B cell (primary cell): ENCODE results near the gene HOXD9. TPM values are rescaled to one million over a fixed set of nuclear protein-coding genes. Genes with fewer than 3 reads are reported as not detected.

ENCODE experiments used
- ATAC-seq: fragments of 200-7000 bp; cut with Tn5 transposase; one replicate; pipeline ENCODE4 v1.10.0; 2021; ENCODE audit warnings: low read depth, mild to moderate bottlenecking, moderate number of reproducible peaks, moderate library complexity
- CTCF ChIA-PET: fragments of 350-600 bp; sonication (Branson Sonifier 250); formaldehyde crosslinking; loops from one replicate; lab custom pipeline; 2021; ENCODE audit warnings: antibody characterized with exemption, inconsistent platforms; lab: Charles Lee
- POLR2A ChIA-PET: fragments of 350-600 bp; sonication (Branson Sonifier 250); formaldehyde crosslinking; loops from one replicate; lab custom pipeline; 2021; ENCODE audit warnings: antibody characterized with exemption; lab: Charles Lee
- DNase-seq: peaks from one replicate; pipeline ENCODE4 v3.0.0; 2013
- H2AFZ ChIP-seq: 2 replicates; pipeline ENCODE4 v1.6.1; 2012; ENCODE audit warnings: mild to moderate bottlenecking, low read depth, low read length; ENCODE audit not compliant: insufficient read depth, poor library complexity, severe bottlenecking
- H3K27ac ChIP-seq, 2 donors: 1 replicate in 1 of 2; 2 replicates in 1 of 2; pipeline ENCODE4 v1.5.1; 2012 to 2013; ENCODE audit warnings: low read length in 2 of 2, mild to moderate bottlenecking in 2 of 2, moderate library complexity in 1 of 2
- H3K27me3 ChIP-seq, 4 experiments: fragments of 200-600 bp in 1 of 4; sonication (generic) in 1 of 4; replicated peaks in 1 of 4; 1 replicate in 2 of 4; 2 replicates in 2 of 4; pipeline versions ENCODE4 v1.6.1 to v1.7.0; 2013 to 2016; ENCODE audit warnings: low read length in 3 of 4, mild to moderate bottlenecking in 2 of 4, mixed read lengths in 1 of 4, moderate library complexity in 1 of 4; ENCODE audit not compliant: insufficient read depth in 4 of 4, control insufficient read depth in 3 of 4; ENCODE audit errors: control extremely low read depth in 1 of 4
- H3K36me3 ChIP-seq, 2 experiments: replicated peaks in 1 of 2; 1 replicate in 1 of 2; 2 replicates in 1 of 2; pipeline versions ENCODE4 v1.6.1 to v1.7.1; 2013; ENCODE audit warnings: low read length in 1 of 2; ENCODE audit not compliant: insufficient read depth in 2 of 2, control insufficient read depth in 1 of 2; ENCODE audit errors: control extremely low read depth in 1 of 2, extremely low read depth in 1 of 2
- H3K4me1 ChIP-seq, 2 donors: fragments of 200-600 bp in 1 of 2; sonication (generic) in 1 of 2; 1 replicate in 1 of 2; 2 replicates in 1 of 2; pipeline versions ENCODE4 v1.5.1 to v1.6.1; 2013 to 2017; ENCODE audit warnings: low read length in 2 of 2; ENCODE audit not compliant: control insufficient read depth in 2 of 2, insufficient read depth in 2 of 2
- H3K4me2 ChIP-seq: replicated peaks from 2 replicates; pipeline ENCODE3; 2012; ENCODE audit warnings: mild to moderate bottlenecking, low read depth, low read length; ENCODE audit not compliant: poor library complexity, severe bottlenecking
- H3K4me3 ChIP-seq, 5 experiments: fragments of 200-600 bp in 1 of 5; sonication (generic) in 1 of 5; 1 replicate in 3 of 5; 2 replicates in 2 of 5; pipeline versions ENCODE4 v1.5.1 to v1.7.0; 2011 to 2016; ENCODE audit warnings: low read length in 4 of 5, mild to moderate bottlenecking in 4 of 5, low read depth in 2 of 5, control low read depth in 1 of 5, moderate library complexity in 1 of 5; ENCODE audit not compliant: insufficient read depth in 1 of 5; ENCODE audit errors: control extremely low read depth in 1 of 5, extremely low read depth in 1 of 5
- H3K79me2 ChIP-seq: fragments of 200-600 bp; sonication (generic); one replicate; pipeline ENCODE4 v1.6.0; 2016; ENCODE audit warnings: low read length; ENCODE audit not compliant: control insufficient read depth, insufficient read depth
- H3K9ac ChIP-seq: fragments of 200-600 bp; sonication (generic); 2 replicates; pipeline ENCODE4 v1.6.1; 2017; ENCODE audit warnings: mild to moderate bottlenecking, low read length, moderate library complexity
- H3K9me3 ChIP-seq, 3 donors: one replicate each; pipeline versions ENCODE4 v1.6.1 to v1.7.1; 2013; ENCODE audit warnings: low read length in 2 of 3; ENCODE audit not compliant: control insufficient read depth in 2 of 3, insufficient read depth in 1 of 3; ENCODE audit errors: control extremely low read depth in 1 of 3
- H4K20me1 ChIP-seq: 2 replicates; pipeline ENCODE4 v1.6.0; 2012; ENCODE audit warnings: mild to moderate bottlenecking, low read length; ENCODE audit not compliant: insufficient read depth, control insufficient read depth, poor library complexity, severe bottlenecking
- H3K27ac Mint-ChIP-seq: one replicate; pipeline ENCODE4 v1.8.0; 2021; ENCODE audit warnings: mixed read lengths
- H3K27me3 Mint-ChIP-seq: one replicate; pipeline ENCODE4 v1.8.0; 2021; ENCODE audit warnings: mixed read lengths
- H3K4me1 Mint-ChIP-seq: one replicate; pipeline ENCODE4 v1.8.0; 2021; ENCODE audit warnings: mixed read lengths
- H3K4me3 Mint-ChIP-seq: one replicate; pipeline ENCODE4 v1.8.0; 2021; ENCODE audit warnings: mixed read lengths
- H3K9me3 Mint-ChIP-seq: one replicate; pipeline ENCODE4 v1.8.0; 2022; ENCODE audit warnings: mixed read lengths; ENCODE audit not compliant: insufficient read depth
- EZH2 ChIP-seq: IDR thresholded peaks from 2 replicates; pipeline ENCODE4 v1.6.1; 2012; ENCODE audit warnings: borderline replicate concordance, low read depth, mild to moderate bottlenecking, moderate library complexity, low read length; ENCODE audit not compliant: insufficient read depth, poor library complexity, severe bottlenecking
- WGBS: methylation state at CpG from one replicate; pipeline ENCODE4 v1.1.5; 2013; ENCODE audit warnings: missing lambda C conversion rate; ENCODE audit not compliant: insufficient coverage; 5-methylcytosine and 5-hydroxymethylcytosine counted together
- intact Hi-C: fragments of 100-400 bp; cut with micrococcal nuclease; formaldehyde crosslinking; loops from one replicate; pipeline ENCODE4 v1.10.0; 2022
- polyA plus RNA-seq: library from polyadenylated mRNA; depleted of rRNA; stranded (reverse); fragments of >200 nt; gene quantifications from 2 replicates; pipeline ENCODE4 v1.2.3, GENCODE V29; 2012
- total RNA-seq, 2 donors: library from RNA; stranded (reverse); fragments of 120-200 nt in 1 of 2; gene quantifications; 1 replicate in 1 of 2; 2 replicates in 1 of 2; pipeline versions ENCODE4 v1.2.3 to v1.2.4, GENCODE V29; 2013 to 2022
- TF ChIP-seq, protein P1 (sequence below): fragments of 200-600 bp; IDR thresholded peaks from one replicate; pipeline ENCODE4 v1.8.0; 2022; ENCODE audit warnings: antibody characterized with exemption, mild to moderate bottlenecking

HOXD9 gene
- total and polyA plus RNA-seq, 2 donors (not counting 1 experiment from before 2014, with no cell fraction given) = not detected

DNA sequence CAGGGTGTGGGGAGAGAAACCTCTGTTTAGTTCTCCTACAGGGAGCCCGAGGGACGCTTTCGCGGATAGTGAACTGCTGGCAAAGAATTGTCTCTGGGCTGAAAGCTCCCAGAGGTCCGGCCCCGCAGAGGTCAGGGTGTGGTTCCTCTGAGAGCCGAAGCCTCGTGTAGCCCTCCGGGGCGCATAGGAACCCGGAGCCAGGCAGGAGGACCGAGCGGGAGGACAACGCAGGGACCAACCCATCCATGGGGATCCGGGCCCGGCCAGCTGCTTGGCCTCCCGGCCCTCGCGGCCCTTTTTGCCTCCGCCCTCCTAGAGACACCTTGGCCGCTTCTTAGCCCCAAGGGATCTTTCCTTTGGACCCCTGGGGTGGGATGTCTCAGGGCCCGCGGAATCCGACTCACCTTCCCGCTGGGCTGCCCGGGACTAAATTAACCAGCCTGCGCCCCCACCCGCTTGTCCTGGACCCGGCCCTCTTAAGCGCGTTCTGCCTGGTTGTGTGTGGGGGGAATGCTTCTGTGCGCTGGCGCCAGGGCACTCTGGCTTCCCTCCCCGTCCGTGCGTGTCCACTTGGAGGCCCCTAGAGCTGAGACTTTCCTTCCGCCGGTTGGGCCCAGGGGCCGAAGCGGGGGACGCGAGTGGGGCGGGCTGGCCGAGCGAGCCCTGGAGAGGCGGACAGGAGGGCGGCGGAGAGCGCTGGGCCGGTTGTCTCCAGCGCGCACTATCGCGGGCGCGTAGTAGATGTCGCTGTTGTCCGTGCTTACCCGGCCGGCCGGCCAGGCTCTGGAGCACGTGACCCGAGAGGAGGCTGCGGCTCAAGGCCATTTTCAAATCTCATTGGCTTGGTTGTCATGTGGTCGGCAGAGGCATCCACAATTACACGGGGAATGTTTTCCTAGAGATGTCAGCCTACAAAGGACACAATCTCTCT is 6.4 kb upstream of the HOXD9 start, which contains the start of gene HOXD10:
TSS of gene HOXD10 (plus strand) at position 896 of the 931 bp plus-strand sequence. CDS start 56 bp downstream, outside the sequence.
- CTCF ChIA-PET = interaction anchor here (1.7 kb wide), 1 partner anchor 1032 kb away, joined by 3 read pairs; no protein-coding TSS in a partner anchor
- Mint-ChIP-seq H3K27ac (peak within 1 kb of the TSS; percentile 42), H3K27me3 (peaks cover 84% of the 10 kb centered on the region), H3K4me1 (peaks cover 7% of the 10 kb centered on the region), H3K4me3 (no peak within 1 kb of the TSS), H3K9me3 (peaks cover 2% of the 10 kb centered on the region)
- DNase-seq (no peak), ATAC-seq (no peak)
- Histone ChIP-seq H3K27ac (no peak within 1 kb of the TSS), H3K36me3 (no peaks in the 10 kb centered on the region), H3K27me3 (peaks cover 0 to 95% (median 75%) of the 10 kb centered on the region in 4 experiments), H3K4me2 (no peak within 1 kb of the TSS), H4K20me1 (no peaks in the 10 kb centered on the region), H3K4me1 (peaks cover 0 to 9% of the 10 kb centered on the region in 2 donors), H3K9ac (no peak within 1 kb of the TSS), H3K4me3 (no peak within 1 kb of the TSS), H3K9me3 (peaks cover 0 to 58% (median 2%) of the 10 kb centered on the region in 3 donors), H3K79me2 (no peaks in the 10 kb centered on the region), H2AFZ (no peak within 1 kb of the TSS)
- POLR2A ChIA-PET = no interaction called here
- WGBS = 13% methylated on average over 65 of the region's 66 CpGs
- intact Hi-C loops = no loop called here
- TF ChIP-seq, protein P1, sequence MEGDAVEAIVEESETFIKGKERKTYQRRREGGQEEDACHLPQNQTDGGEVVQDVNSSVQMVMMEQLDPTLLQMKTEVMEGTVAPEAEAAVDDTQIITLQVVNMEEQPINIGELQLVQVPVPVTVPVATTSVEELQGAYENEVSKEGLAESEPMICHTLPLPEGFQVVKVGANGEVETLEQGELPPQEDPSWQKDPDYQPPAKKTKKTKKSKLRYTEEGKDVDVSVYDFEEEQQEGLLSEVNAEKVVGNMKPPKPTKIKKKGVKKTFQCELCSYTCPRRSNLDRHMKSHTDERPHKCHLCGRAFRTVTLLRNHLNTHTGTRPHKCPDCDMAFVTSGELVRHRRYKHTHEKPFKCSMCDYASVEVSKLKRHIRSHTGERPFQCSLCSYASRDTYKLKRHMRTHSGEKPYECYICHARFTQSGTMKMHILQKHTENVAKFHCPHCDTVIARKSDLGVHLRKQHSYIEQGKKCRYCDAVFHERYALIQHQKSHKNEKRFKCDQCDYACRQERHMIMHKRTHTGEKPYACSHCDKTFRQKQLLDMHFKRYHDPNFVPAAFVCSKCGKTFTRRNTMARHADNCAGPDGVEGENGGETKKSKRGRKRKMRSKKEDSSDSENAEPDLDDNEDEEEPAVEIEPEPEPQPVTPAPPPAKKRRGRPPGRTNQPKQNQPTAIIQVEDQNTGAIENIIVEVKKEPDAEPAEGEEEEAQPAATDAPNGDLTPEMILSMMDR = no peak
- no peak for TF ChIP-seq EZH2
